ENCODE measurements around the gene TMC3. TPM values are rescaled to one million over a fixed set of nuclear protein-coding genes. Genes with fewer than 3 reads are reported as not detected.
A peak's percentile ranks its signal among the peaks of the same experiment; 100 is the strongest.

Gene TMC3
- total RNA-seq, 1 experiment from 2014 or later: not detected

DNA sequence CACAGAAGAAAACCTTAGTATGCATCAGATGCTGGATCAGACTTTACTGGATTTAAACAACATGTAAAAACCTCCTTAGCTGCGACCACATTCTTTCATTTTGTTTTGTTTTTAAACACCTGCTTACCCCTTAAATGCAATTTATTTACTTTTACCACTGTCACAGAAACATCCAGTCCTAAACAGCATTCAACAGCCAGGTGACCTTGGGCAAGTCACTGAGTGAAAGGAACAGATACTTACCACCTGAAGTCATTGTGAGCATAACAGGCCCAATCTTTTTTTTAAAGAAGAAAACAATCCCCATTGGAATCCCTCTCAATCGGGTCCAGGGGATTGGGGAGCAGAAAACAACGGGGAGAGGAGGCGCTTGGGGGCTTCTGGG lies 50.5 kb downstream of the TMC3 start:
- H3K36me3 Mint-ChIP-seq (ENCODE audit: insufficient read depth, unreplicated experiment): no peaks in the 10 kb centered on the region
- POLR2A ChIA-PET: no interaction called here
- intact Hi-C loops (cut with micrococcal nuclease; ENCODE audit: unreplicated experiment): loop anchor here (5.0 kb wide), 2 partner anchors 34 to 46 kb away; no protein-coding TSS in a partner anchor
- peak overlapping the region; percentile 90 for H3K4me3 Mint-ChIP-seq (ENCODE audit: unreplicated experiment)
- BruUV-seq (replicated peaks): TSS peak; percentile 66
- H3K27ac Mint-ChIP-seq (ENCODE audit: unreplicated experiment): peak overlapping the region; percentile 48
- no peaks in the 10 kb centered on the region for H3K9me3 Mint-ChIP-seq (ENCODE audit: unreplicated experiment)
- no peaks in the 10 kb centered on the region for H3K27me3 ChIP-seq (replicated peaks; ENCODE audit: control insufficient read depth, insufficient read depth, low read length)
- peak overlapping the region; percentile 62 for H3K4me3 ChIP-seq (ENCODE audit: low read depth, low read length)
- DNase-seq: no peak
- peaks cover 6% of the 10 kb centered on the region for H3K4me1 Mint-ChIP-seq (ENCODE audit: low read depth, unreplicated experiment)
- TF ChIP-seq, protein P1, sequence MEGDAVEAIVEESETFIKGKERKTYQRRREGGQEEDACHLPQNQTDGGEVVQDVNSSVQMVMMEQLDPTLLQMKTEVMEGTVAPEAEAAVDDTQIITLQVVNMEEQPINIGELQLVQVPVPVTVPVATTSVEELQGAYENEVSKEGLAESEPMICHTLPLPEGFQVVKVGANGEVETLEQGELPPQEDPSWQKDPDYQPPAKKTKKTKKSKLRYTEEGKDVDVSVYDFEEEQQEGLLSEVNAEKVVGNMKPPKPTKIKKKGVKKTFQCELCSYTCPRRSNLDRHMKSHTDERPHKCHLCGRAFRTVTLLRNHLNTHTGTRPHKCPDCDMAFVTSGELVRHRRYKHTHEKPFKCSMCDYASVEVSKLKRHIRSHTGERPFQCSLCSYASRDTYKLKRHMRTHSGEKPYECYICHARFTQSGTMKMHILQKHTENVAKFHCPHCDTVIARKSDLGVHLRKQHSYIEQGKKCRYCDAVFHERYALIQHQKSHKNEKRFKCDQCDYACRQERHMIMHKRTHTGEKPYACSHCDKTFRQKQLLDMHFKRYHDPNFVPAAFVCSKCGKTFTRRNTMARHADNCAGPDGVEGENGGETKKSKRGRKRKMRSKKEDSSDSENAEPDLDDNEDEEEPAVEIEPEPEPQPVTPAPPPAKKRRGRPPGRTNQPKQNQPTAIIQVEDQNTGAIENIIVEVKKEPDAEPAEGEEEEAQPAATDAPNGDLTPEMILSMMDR (IDR thresholded peaks at IDR 0.05; ENCODE audit: insufficient read depth in 1 of 2, low read depth in 1 of 2, low read length in 1 of 2, severe bottlenecking in 1 of 2, unreplicated experiment in 1 of 2): no peak
- no peaks in the 10 kb centered on the region for H3K27me3 Mint-ChIP-seq (ENCODE audit: insufficient read depth, unreplicated experiment)
- no peaks in the 10 kb centered on the region for H3K36me3 ChIP-seq (ENCODE audit: control insufficient read depth, insufficient read depth, low read length)
- H3K4me1 ChIP-seq: peaks cover 15% of the 10 kb centered on the region
- no peaks in the 10 kb centered on the region for H3K9me3 ChIP-seq
- CTCF ChIA-PET: interaction anchor here (0.6 to 1.1 kb wide), 3 partner anchors 57 to 206 kb away, joined by 3 to 7 read pairs (median 5); no protein-coding TSS in a partner anchor

DNA sequence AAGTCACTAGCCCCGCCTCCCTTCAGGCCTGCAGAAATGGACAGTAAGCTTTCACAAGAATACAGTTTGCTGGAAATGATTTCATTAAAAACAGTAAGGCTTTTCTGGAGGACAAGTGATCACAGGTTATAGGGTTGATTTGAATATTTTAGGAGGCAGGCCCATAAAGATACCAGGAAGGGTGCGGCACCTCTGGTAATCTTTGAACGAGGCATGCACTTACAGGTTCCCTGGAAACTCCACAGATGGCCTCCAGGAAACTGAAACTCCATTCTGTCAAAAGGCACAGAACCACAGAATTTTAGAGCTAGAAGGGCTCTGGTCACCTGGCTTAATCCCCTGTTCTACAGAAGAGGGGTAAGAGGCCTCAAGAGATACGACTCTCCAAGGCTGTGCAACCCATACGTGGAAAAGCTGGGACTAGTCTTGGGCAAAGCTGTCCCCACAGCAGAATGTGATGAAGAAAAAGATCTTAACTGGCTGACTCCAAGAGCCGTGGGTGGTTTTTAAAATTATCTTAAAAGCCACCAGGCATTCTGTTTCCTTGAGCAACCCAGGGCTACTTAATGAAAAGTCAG lies 51.2 kb downstream of the TMC3 start:
- Histone ChIP-seq H3K9me3 (no peaks in the 10 kb centered on the region), H3K4me1 (peaks cover 15% of the 10 kb centered on the region), H3K36me3 (ENCODE audit: control insufficient read depth, insufficient read depth, low read length) (no peaks in the 10 kb centered on the region), H3K4me3 (ENCODE audit: low read depth, low read length) (no peak overlapping the region), H3K27me3 (replicated peaks; ENCODE audit: control insufficient read depth, insufficient read depth, low read length) (no peaks in the 10 kb centered on the region)
- peak overlapping the region; percentile 35 for H3K4me3 Mint-ChIP-seq (ENCODE audit: unreplicated experiment)
- intact Hi-C loops (cut with micrococcal nuclease; ENCODE audit: unreplicated experiment): loop anchor here (5.0 kb wide), 2 partner anchors 35 to 45 kb away; no protein-coding TSS in a partner anchor
- POLR2A ChIA-PET: no interaction called here
- CTCF ChIA-PET: no interaction called here
- H3K27ac Mint-ChIP-seq (ENCODE audit: unreplicated experiment): no peak overlapping the region
- no peak for DNase-seq
- no TSS peak for BruUV-seq (replicated peaks)
- H3K36me3 Mint-ChIP-seq (ENCODE audit: insufficient read depth, unreplicated experiment): no peaks in the 10 kb centered on the region
- H3K4me1 Mint-ChIP-seq (ENCODE audit: low read depth, unreplicated experiment): peaks cover 4% of the 10 kb centered on the region
- TF ChIP-seq, protein P1 (IDR thresholded peaks at IDR 0.05; ENCODE audit: insufficient read depth in 1 of 2, low read depth in 1 of 2, low read length in 1 of 2, severe bottlenecking in 1 of 2, unreplicated experiment in 1 of 2): no peak
- no peaks in the 10 kb centered on the region for H3K9me3 Mint-ChIP-seq (ENCODE audit: unreplicated experiment)
- no peaks in the 10 kb centered on the region for H3K27me3 Mint-ChIP-seq (ENCODE audit: insufficient read depth, unreplicated experiment)

DNA sequence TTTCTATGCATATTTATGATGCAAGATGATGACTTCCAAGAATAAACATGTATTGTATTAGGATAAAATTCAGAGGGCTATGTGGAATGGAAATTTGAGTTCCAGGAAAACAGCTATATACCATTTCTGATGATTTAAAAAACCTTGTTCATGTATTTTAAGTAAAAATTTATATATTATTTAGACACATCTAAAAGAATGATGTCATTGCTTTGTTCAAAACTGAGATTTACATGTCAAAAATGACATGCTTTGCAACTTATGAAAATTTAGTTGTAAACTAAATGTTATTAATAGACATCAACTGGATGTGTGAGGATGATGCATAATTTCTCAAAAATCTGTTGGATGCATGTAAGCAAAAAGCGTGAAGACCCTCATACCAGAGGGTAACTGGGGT lies 52.3 kb downstream of the TMC3 start:
- Mint-ChIP-seq H3K27ac (ENCODE audit: unreplicated experiment) (no peak overlapping the region), H3K4me1 (ENCODE audit: low read depth, unreplicated experiment) (no peaks in the 10 kb centered on the region), H3K9me3 (ENCODE audit: unreplicated experiment) (no peaks in the 10 kb centered on the region), H3K27me3 (ENCODE audit: insufficient read depth, unreplicated experiment) (no peaks in the 10 kb centered on the region), H3K36me3 (ENCODE audit: insufficient read depth, unreplicated experiment) (no peaks in the 10 kb centered on the region), H3K4me3 (ENCODE audit: unreplicated experiment) (no peak overlapping the region)
- intact Hi-C loops (cut with micrococcal nuclease; ENCODE audit: unreplicated experiment): loop anchor here (5.0 kb wide), 2 partner anchors 36 to 44 kb away; no protein-coding TSS in a partner anchor
- Histone ChIP-seq H3K4me3 (ENCODE audit: low read depth, low read length) (no peak overlapping the region), H3K9me3 (no peaks in the 10 kb centered on the region), H3K27me3 (replicated peaks; ENCODE audit: control insufficient read depth, insufficient read depth, low read length) (no peaks in the 10 kb centered on the region), H3K36me3 (ENCODE audit: control insufficient read depth, insufficient read depth, low read length) (no peaks in the 10 kb centered on the region), H3K4me1 (peaks cover 15% of the 10 kb centered on the region)
- CTCF ChIA-PET: no interaction called here
- TF ChIP-seq, protein P1 (IDR thresholded peaks at IDR 0.05; ENCODE audit: insufficient read depth in 1 of 2, low read depth in 1 of 2, low read length in 1 of 2, severe bottlenecking in 1 of 2, unreplicated experiment in 1 of 2): no peak
- DNase-seq: no peak
- BruUV-seq (replicated peaks): no TSS peak
- POLR2A ChIA-PET: no interaction called here
